Peyer's patch (tissue), 4 donors: ENCODE measurements around the gene UBE2C.

Experiments
- CTCF ChIP-seq, 6 experiments: fragments of 450-650 bp in 4 of 6; fragments of 200-600 bp in 2 of 6; sonication (generic) in 1 of 6; IDR thresholded peaks; one replicate each; pipeline ENCODE4 v1.5.1; 2017 to 2019; ENCODE audit warnings: antibody characterized with exemption in 6 of 6, mild to moderate bottlenecking in 3 of 6, moderate library complexity in 1 of 6
- POLR2A ChIP-seq, 2 donors: fragments of 450-650 bp; IDR thresholded peaks; one replicate each; pipeline ENCODE4 v1.5.1; 2017; ENCODE audit warnings: antibody characterized with exemption in 2 of 2, mild to moderate bottlenecking in 2 of 2, moderate library complexity in 2 of 2

DNA sequence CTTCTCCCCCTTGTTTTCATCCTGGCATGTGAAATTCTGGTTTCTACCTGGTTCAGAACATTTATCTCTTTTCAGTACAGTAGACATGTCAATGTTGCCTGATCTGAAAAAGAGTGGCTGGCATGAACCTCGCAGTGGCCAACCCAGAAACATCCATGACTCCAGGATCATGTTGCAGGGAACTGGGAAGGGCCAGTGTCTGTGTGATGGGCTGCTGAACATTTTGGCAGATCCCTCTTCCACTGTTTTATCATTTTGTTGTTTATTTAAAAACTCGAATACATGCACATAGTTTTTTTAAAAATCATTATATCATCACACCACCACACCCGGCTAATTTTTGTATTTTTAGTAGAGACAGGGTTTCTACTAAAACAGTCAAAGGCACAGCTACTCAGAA, 39.8 kb upstream of the UBE2C start:
- no peak for TF ChIP-seq POLR2A (IDR thresholded peaks at IDR 0.05)
- TF ChIP-seq CTCF (IDR thresholded peaks at IDR 0.05): no peak
